ENCODE results near the gene MACROD2.

GRCh38 chr20:14649662-14650061, 654.3 kb downstream of the MACROD2 start:
- TF ChIP-seq, protein P1, sequence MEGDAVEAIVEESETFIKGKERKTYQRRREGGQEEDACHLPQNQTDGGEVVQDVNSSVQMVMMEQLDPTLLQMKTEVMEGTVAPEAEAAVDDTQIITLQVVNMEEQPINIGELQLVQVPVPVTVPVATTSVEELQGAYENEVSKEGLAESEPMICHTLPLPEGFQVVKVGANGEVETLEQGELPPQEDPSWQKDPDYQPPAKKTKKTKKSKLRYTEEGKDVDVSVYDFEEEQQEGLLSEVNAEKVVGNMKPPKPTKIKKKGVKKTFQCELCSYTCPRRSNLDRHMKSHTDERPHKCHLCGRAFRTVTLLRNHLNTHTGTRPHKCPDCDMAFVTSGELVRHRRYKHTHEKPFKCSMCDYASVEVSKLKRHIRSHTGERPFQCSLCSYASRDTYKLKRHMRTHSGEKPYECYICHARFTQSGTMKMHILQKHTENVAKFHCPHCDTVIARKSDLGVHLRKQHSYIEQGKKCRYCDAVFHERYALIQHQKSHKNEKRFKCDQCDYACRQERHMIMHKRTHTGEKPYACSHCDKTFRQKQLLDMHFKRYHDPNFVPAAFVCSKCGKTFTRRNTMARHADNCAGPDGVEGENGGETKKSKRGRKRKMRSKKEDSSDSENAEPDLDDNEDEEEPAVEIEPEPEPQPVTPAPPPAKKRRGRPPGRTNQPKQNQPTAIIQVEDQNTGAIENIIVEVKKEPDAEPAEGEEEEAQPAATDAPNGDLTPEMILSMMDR (IDR thresholded peaks at IDR 0.05; ENCODE audit: insufficient read depth, low read depth, low read length), result no peak
- TF ChIP-seq EZH2 (IDR thresholded peaks at IDR 0.05; ENCODE audit: insufficient read depth, low read length), result no peak
